GM20000 (cell line): ENCODE data around the gene AK5.

Experiments
- DNase-seq: peaks from one replicate; pipeline ENCODE4 v3.0.0; 2012; ENCODE audit warnings: low spot score
- CTCF ChIP-seq: IDR thresholded peaks from 2 replicates; pipeline ENCODE4 v1.5.1; 2012; ENCODE audit warnings: mild to moderate bottlenecking, control low read depth; ENCODE audit errors: extremely low read depth, missing control alignments

Gene AK5

DNA sequence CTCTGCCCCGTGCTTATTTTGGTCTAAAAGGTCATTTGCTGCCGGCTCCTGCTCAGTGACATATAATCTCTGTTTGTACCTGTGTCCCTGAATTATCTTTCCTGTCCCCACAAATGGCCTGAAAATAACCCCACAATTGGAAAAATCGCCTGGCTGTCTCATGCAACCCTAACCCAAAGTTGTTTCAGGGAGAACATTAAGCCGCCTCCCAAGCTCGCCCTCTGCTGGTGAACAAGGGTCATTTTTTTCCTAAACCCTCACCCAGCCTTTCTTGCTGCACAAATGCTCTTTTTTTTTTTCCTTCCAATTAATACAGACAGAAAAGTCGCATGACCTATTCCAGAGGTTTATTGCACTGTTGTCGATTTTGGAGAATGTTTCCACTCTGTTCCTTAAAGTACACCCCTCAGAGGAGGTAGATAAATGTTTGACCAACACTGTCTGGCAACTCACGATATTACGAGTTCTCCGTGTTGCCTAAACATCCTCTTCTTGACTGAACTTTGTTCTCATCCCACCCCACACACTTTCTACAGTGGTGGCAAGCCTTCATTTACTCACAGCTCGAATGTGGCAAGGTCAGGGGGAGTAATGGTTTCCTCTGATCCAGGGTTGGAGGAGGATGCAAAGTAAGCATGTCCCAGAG is 252.0 kb downstream of the AK5 start:
- TF ChIP-seq CTCF, result peak; percentile 78
- peak; percentile 80 for DNase-seq

- no peak for DNase-seq
- no peak for TF ChIP-seq CTCF
Measured at GRCh38 chr1:77534456-77534855, 252.6 kb downstream of the AK5 start.

- no peak for DNase-seq
- TF ChIP-seq CTCF, result no peak
Measured at GRCh38 chr1:77536813-77537212, 255.0 kb downstream of the AK5 start.

DNA sequence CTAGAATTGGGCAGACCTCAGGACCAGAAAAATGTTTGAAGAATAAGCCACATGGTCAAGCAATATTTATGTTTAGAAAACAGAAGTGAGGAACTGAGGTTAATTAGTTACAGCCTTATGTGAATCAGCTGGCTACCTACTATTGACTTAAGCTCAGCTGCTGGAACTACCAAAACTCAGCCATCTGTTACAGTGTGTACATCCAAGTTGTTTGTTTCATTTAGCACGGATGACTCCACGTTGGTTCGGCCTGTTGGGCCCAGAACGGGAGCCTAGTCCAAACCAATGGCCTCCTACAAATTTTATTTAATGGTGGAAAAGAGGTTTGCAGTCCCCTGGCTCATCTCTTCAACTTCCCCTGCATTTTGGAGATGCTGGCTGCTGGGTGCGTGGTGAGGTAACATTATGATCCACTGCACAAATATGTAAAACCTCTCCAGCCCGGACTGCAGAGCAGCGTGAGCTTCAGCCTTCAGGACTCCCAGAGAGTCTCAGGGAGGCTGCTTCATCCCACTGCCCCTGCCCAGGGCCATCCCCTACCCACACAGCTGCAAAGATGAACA is 257.2 kb downstream of the AK5 start:
- TF ChIP-seq CTCF, result no peak
- DNase-seq, result peak; percentile 63

- no peak for TF ChIP-seq CTCF
- no peak for DNase-seq
Measured at GRCh38 chr1:77539519-77540142, 257.8 kb downstream of the AK5 start.

DNA sequence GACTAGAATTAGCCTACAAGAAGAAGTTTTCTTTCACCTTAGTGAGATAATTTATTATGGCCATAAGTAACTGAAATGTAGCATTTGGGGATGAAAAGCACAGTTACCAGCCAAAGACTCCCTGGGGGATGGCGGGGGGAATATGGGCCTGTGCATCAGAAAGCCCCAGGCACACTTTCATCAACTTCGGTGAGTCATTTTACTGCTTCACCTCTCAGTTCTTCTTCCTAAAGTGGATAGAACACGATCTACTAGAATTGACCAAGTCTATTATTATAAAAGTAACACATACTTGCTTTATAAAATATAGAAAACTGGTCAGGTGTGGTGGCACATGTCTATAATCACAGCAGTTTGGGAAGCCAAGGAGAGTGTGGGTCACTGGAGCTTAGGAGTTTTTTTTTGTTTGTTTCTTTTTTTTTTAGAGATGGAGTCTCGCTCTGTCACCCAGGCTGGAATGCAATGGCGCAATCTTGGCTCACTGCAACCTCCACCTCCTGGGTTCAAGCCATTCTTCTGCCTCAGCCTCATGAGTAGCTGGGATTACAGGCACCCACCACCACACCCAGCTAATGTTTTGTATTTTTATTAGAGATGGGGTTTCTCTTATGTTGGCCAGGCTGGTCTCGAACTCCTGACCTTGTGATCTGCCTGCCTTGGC is 258.8 kb downstream of the AK5 start:
- DNase-seq, result peak; percentile 33
- no peak for TF ChIP-seq CTCF

DNA sequence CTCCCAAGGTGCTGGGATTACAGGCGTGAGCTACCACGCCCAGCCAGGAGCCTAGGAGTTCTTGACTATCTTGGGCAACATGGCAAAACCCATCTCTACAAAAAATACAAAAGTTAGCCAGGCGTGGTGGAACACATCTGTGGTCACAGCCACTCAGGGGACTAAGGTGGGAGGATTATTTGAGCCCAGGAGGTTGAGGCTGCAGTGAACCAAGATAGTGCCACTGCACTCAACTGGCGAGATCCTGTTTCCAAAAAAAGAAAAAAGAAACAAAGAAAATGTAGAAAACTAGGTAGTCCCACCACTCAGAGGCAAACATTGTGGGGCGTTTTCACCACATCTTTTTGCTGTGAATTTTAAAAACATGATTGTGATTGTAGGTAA is 259.3 kb downstream of the AK5 start:
- DNase-seq, result no peak
- no peak for TF ChIP-seq CTCF
